Body of pancreas (tissue), 4 donors: ENCODE data around the gene ASB7.

Experiments used
- POLR2A ChIP-seq, 3 donors: fragments of 450-650 bp; IDR thresholded peaks; one replicate each; pipeline ENCODE4 v1.6.1; 2016; ENCODE audit warnings: antibody characterized with exemption in 3 of 3, mild to moderate bottlenecking in 2 of 3
- TF ChIP-seq, protein P1 (sequence below), 7 experiments: fragments of 450-650 bp in 4 of 7; fragments of 200-600 bp in 3 of 7; sonication (generic) in 3 of 7; IDR thresholded peaks; one replicate each; pipeline ENCODE4 v1.5.1; 2016 to 2019; ENCODE audit warnings: antibody characterized with exemption in 7 of 7

DNA sequence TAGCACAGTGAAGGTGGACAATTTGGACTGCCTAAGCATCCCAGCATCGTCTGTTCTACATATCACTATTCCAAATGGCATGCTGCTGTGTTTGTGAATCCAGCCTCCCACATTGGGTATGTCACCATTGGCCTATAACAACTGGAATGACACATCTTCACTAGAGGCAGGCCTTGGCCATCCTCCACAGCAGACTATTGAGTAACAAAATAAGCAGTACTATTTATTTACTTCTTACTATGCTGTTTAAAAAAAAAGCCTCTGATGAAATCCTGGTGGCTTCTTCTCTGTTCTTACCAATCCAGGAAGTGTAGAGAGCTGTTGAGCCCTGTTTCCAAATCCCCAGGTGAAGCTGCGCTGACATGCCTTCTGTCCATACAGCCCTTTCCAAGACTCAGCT, 43.1 kb upstream of the ASB7 start:
- TF ChIP-seq, protein P1, sequence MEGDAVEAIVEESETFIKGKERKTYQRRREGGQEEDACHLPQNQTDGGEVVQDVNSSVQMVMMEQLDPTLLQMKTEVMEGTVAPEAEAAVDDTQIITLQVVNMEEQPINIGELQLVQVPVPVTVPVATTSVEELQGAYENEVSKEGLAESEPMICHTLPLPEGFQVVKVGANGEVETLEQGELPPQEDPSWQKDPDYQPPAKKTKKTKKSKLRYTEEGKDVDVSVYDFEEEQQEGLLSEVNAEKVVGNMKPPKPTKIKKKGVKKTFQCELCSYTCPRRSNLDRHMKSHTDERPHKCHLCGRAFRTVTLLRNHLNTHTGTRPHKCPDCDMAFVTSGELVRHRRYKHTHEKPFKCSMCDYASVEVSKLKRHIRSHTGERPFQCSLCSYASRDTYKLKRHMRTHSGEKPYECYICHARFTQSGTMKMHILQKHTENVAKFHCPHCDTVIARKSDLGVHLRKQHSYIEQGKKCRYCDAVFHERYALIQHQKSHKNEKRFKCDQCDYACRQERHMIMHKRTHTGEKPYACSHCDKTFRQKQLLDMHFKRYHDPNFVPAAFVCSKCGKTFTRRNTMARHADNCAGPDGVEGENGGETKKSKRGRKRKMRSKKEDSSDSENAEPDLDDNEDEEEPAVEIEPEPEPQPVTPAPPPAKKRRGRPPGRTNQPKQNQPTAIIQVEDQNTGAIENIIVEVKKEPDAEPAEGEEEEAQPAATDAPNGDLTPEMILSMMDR (IDR thresholded peaks at IDR 0.05) = no peak
- no peak for TF ChIP-seq POLR2A (IDR thresholded peaks at IDR 0.05)
